H1 (cell line): ENCODE data around the gene SLC5A11.

ENCODE experiments used
- RFX5 ChIP-seq: IDR thresholded peaks from 2 replicates; pipeline ENCODE4 v1.6.1; 2011; ENCODE audit warnings: low read depth, low read length, improper control_type of control experiment, borderline replicate concordance
- ZNF274 ChIP-seq: IDR thresholded peaks from 2 replicates; pipeline ENCODE4 v1.7.0; 2012; ENCODE audit warnings: low read length, borderline replicate concordance; ENCODE audit errors: extremely low read depth
- TF ChIP-seq, protein P1 (sequence below): IDR thresholded peaks from 2 replicates; pipeline ENCODE4 v1.6.1; 2012; ENCODE audit warnings: inconsistent platforms

DNA sequence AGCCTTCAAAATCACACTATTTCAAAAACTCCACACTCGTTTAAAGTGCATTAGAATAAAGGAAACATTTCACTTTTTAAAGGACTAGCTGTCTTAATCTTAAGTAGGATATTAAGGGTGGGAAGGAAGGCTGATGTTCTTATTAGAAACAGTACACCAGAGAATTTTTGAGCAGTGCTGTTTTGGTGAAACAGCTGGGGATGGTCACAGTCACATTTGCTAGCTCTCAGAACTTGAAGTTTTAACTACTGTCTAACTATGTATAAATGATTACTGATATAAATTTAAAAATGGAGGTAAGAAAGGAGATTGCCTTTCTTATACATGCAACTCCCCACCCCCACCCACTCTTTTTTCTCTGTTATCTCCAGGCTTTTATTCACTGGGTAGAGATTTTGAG is 38.5 kb upstream of the SLC5A11 start:
- TF ChIP-seq RFX5 (no peak), ZNF274 (no peak)
- TF ChIP-seq, protein P1, sequence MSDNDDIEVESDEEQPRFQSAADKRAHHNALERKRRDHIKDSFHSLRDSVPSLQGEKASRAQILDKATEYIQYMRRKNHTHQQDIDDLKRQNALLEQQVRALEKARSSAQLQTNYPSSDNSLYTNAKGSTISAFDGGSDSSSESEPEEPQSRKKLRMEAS = no peak
